GM23338 (cell line): ENCODE measurements around the gene ACOX3. TPM values are rescaled to one million over a fixed set of nuclear protein-coding genes. Genes with fewer than 3 reads are reported as not detected.

Source experiments
- ATAC-seq: fragments of 200-7000 bp; cut with Tn5 transposase; 3 replicates; pipeline ENCODE4 v1.9.1; 2020
- DNase-seq: peaks from one replicate; pipeline ENCODE4 v3.0.0-alpha.2; 2015; ENCODE audit warnings: low spot score
- H2AFZ ChIP-seq: fragments of 200-600 bp; sonication (generic); 2 replicates; pipeline ENCODE4 v1.8.0; 2016; ENCODE audit warnings: antibody characterized with exemption, mild to moderate bottlenecking, moderate library complexity
- H3F3A ChIP-seq: fragments of 200-600 bp; sonication (generic); replicated peaks from 2 replicates; pipeline ENCODE4 v1.8.0; 2017; ENCODE audit warnings: antibody characterized with exemption, mixed run types, low read depth
- H3K27ac ChIP-seq: fragments of 200-600 bp; sonication (generic); 2 replicates; pipeline ENCODE4 v1.6.1; 2016; ENCODE audit warnings: low read depth
- H3K27me3 ChIP-seq: fragments of 200-600 bp; sonication (generic); 2 replicates; pipeline ENCODE4 v1.8.0; 2016; ENCODE audit warnings: mild to moderate bottlenecking, mixed run types, moderate library complexity; ENCODE audit not compliant: insufficient read depth
- H3K36me3 ChIP-seq: fragments of 200-600 bp; sonication (generic); 2 replicates; pipeline ENCODE4 v1.8.0; 2016; ENCODE audit warnings: mild to moderate bottlenecking; ENCODE audit not compliant: insufficient read depth
- H3K4me1 ChIP-seq: fragments of 200-600 bp; sonication (generic); 2 replicates; pipeline ENCODE4 v1.8.0; 2016; ENCODE audit warnings: mild to moderate bottlenecking, moderate library complexity; ENCODE audit not compliant: insufficient read depth
- H3K4me2 ChIP-seq: fragments of 200-600 bp; sonication (generic); 2 replicates; pipeline ENCODE4 v1.7.1; 2017; ENCODE audit warnings: mixed run types
- H3K4me3 ChIP-seq: fragments of 200-600 bp; sonication (generic); 2 replicates; pipeline ENCODE4 v1.6.1; 2016; ENCODE audit warnings: mixed run types
- H3K79me2 ChIP-seq: fragments of 200-600 bp; sonication (generic); replicated peaks from 2 replicates; pipeline ENCODE4 v1.8.0; 2017; ENCODE audit warnings: mild to moderate bottlenecking; ENCODE audit not compliant: insufficient read depth
- H3K9me2 ChIP-seq: fragments of 200-600 bp; sonication (generic); 2 replicates; pipeline ENCODE4 v1.8.0; 2017; ENCODE audit not compliant: insufficient read depth
- H4K20me1 ChIP-seq: fragments of 200-600 bp; sonication (generic); replicated peaks from 2 replicates; pipeline ENCODE4 v1.8.0; 2017; ENCODE audit warnings: mild to moderate bottlenecking; ENCODE audit not compliant: insufficient read depth
- H3K27ac Mint-ChIP-seq: 2 replicates; pipeline ENCODE4 v1.8.0; 2020; ENCODE audit warnings: inconsistent platforms, mild to moderate bottlenecking, moderate library complexity, mixed read lengths
- H3K27me3 Mint-ChIP-seq: 3 replicates; pipeline ENCODE4 v1.8.0; 2022; ENCODE audit warnings: low read depth, mild to moderate bottlenecking, moderate library complexity, mixed read lengths, inconsistent platforms; ENCODE audit not compliant: insufficient read depth, poor library complexity
- H3K36me3 Mint-ChIP-seq: 3 replicates; pipeline ENCODE4 v1.8.0; 2021; ENCODE audit warnings: low read depth, mild to moderate bottlenecking, inconsistent platforms, moderate library complexity, mixed read lengths
- H3K4me1 Mint-ChIP-seq: 3 replicates; pipeline ENCODE4 v1.8.0; 2020; ENCODE audit warnings: mild to moderate bottlenecking, inconsistent platforms, mixed read lengths
- H3K4me3 Mint-ChIP-seq: 3 replicates; pipeline ENCODE4 v1.8.0; 2021; ENCODE audit warnings: moderate library complexity, mild to moderate bottlenecking, inconsistent platforms, mixed read lengths
- H3K9me3 Mint-ChIP-seq: 3 replicates; pipeline ENCODE4 v1.8.0; 2020; ENCODE audit warnings: moderate library complexity, mild to moderate bottlenecking, inconsistent platforms, mixed read lengths
- CREB1 ChIP-seq: fragments of 250-450 bp; sonication (Bioruptor Pico); IDR thresholded peaks from 2 replicates; pipeline ENCODE4 v1.5.0; 2020; ENCODE audit warnings: low read depth, mild to moderate bottlenecking, moderate library complexity
- ETS1 ChIP-seq: IDR thresholded peaks from 2 replicates; pipeline ENCODE4 v1.6.1; 2016; ENCODE audit warnings: antibody characterized with exemption
- EZH2phosphoT487 ChIP-seq: fragments of 200-600 bp; sonication (generic); IDR thresholded peaks from one replicate; pipeline ENCODE4 v1.8.1; 2018; ENCODE audit warnings: antibody characterized with exemption; ENCODE audit not compliant: unreplicated experiment
- JUNB ChIP-seq: IDR thresholded peaks from one replicate; pipeline ENCODE4 v1.6.1; 2016; ENCODE audit warnings: antibody characterized with exemption; ENCODE audit not compliant: unreplicated experiment
- NANOG ChIP-seq: IDR thresholded peaks from 2 replicates; pipeline ENCODE4 v1.6.1; 2016; ENCODE audit warnings: antibody characterized with exemption, borderline replicate concordance
- POLR2AphosphoS5 ChIP-seq: IDR thresholded peaks from 2 replicates; pipeline ENCODE4 v1.6.1; 2016; ENCODE audit warnings: antibody characterized with exemption, low read depth
- STAT1 ChIP-seq: IDR thresholded peaks from one replicate; pipeline ENCODE4 v1.6.1; 2016; ENCODE audit warnings: antibody characterized with exemption; ENCODE audit not compliant: unreplicated experiment
- ZNF114 ChIP-seq: fragments of 250-450 bp; sonication (Bioruptor Pico); IDR thresholded peaks from 2 replicates; pipeline ENCODE4 v1.5.0; 2020; ENCODE audit warnings: mild to moderate bottlenecking, moderate library complexity
- ZNF462 ChIP-seq: fragments of 250-450 bp; sonication (Bioruptor Pico); IDR thresholded peaks from 2 replicates; pipeline ENCODE4 v1.5.0; 2020; ENCODE audit warnings: mild to moderate bottlenecking, moderate library complexity
- polyA plus RNA-seq: library from polyadenylated mRNA; unstranded; fragments of >200 nt; fragmentation: Nextera tagmentation; extraction: Ambion mirVana; gene quantifications from 2 replicates; pipeline ENCODE4 v1.2.1, GENCODE V29; 2016
- total RNA-seq: library from RNA; depleted of rRNA; stranded (reverse); fragments of >200 nt; shearing (Covaris generic); gene quantifications from 2 replicates; pipeline ENCODE4 v1.2.3, GENCODE V29; 2014
- TF ChIP-seq, protein P1 (sequence below), 2 experiments: fragments of 200-600 bp in 1 of 2; sonication (generic) in 1 of 2; conservative IDR thresholded peaks; 2 replicates each; pipeline versions ENCODE4 v1.5.1 to v1.6.1; 2016 to 2017; ENCODE audit warnings: antibody characterized with exemption in 2 of 2, low read depth in 2 of 2, mild to moderate bottlenecking in 2 of 2, moderate library complexity in 1 of 2

The ACOX3 gene
- total and polyA plus RNA-seq, 2 experiments from 2014 or later, result 6.4 to 17.2 TPM

- Mint-ChIP-seq H3K27ac (no peak overlapping the region), H3K4me3 (no peak overlapping the region), H3K27me3 (peaks cover 14% of the 10 kb centered on the region), H3K9me3 (no peaks in the 10 kb centered on the region; the same call in 2 of the 3 replicates), H3K36me3 (no peaks in the 10 kb centered on the region), H3K4me1 (peaks cover 11% of the 10 kb centered on the region)
- Histone ChIP-seq H3K27ac (no peak overlapping the region), H3K36me3 (no peaks in the 10 kb centered on the region), H2AFZ (no peak overlapping the region), H3K27me3 (no peaks in the 10 kb centered on the region), H3F3A (no peaks in the 10 kb centered on the region), H4K20me1 (no peaks in the 10 kb centered on the region), H3K4me3 (no peak overlapping the region), H3K4me1 (no peaks in the 10 kb centered on the region; the same call in none of the 2 replicates), H3K9me2 (no peaks in the 10 kb centered on the region), H3K79me2 (no peaks in the 10 kb centered on the region), H3K4me2 (no peak overlapping the region)
- TF ChIP-seq STAT1, result no peak
- TF ChIP-seq NANOG, result no peak
- TF ChIP-seq ZNF114 (CRISPR knock-in tag), result no peak
- TF ChIP-seq, protein P1, sequence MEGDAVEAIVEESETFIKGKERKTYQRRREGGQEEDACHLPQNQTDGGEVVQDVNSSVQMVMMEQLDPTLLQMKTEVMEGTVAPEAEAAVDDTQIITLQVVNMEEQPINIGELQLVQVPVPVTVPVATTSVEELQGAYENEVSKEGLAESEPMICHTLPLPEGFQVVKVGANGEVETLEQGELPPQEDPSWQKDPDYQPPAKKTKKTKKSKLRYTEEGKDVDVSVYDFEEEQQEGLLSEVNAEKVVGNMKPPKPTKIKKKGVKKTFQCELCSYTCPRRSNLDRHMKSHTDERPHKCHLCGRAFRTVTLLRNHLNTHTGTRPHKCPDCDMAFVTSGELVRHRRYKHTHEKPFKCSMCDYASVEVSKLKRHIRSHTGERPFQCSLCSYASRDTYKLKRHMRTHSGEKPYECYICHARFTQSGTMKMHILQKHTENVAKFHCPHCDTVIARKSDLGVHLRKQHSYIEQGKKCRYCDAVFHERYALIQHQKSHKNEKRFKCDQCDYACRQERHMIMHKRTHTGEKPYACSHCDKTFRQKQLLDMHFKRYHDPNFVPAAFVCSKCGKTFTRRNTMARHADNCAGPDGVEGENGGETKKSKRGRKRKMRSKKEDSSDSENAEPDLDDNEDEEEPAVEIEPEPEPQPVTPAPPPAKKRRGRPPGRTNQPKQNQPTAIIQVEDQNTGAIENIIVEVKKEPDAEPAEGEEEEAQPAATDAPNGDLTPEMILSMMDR (conservative IDR thresholded peaks at IDR 0.05; ENCODE audit: low read depth in 2 of 2), result no peak
- no peak for TF ChIP-seq EZH2phosphoT487
- peak; percentile 18; the same call in 2 of the 3 replicates for ATAC-seq
- DNase-seq, result no peak
Observed at GRCh38 chr4:8388528-8388870, 52.0 kb downstream of the ACOX3 start.

DNA sequence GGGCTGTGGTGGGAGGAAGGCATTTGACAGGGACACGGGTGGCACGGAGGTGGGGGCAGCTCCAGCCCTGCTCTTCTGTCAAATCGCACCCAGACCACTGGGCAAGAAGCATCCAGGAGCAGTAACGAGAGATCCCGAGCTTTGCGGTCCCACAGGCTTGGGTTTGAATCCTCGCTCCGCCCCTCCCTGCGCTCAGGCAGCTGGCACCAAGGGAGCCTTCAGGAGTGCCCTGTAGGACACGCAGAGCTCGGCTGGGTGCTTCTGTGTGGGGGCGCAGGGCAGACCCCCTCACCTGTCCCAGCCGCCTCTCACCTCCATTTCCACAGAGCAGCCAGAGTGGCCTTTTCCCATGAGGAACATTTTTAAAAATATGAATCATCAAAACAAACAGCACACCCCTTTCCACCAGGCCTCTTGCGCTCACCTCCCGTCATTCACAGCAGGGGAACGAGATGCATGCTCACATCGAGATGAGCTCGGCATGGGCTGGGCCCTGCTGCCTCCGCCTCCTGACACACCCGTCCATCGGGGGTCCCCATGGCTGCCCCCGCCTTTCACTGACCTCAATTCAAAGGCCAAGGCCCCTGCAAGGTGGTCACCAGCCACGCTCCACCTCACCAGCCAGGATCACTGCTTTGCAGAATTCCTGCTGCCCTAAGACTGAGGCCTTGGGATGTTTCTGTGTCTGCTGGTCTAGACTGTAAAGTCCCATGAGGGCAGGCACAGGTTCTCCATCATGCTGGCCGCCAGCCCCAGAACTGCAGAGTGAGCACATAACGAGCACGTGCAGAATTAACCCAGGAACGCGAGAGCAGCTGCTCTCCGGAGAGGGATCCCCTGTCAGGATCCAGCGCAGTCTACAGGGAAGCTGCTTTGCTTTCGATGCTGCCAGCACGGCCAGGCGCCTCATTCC, 52.7 kb downstream of the ACOX3 start:
- Histone ChIP-seq H3K9me2 (no peaks in the 10 kb centered on the region), H2AFZ (no peak overlapping the region), H3K4me1 (no peaks in the 10 kb centered on the region; the same call in 1 of the 2 replicates), H3K27me3 (no peaks in the 10 kb centered on the region), H3K4me3 (no peak overlapping the region), H3F3A (no peaks in the 10 kb centered on the region), H4K20me1 (no peaks in the 10 kb centered on the region), H3K27ac (no peak overlapping the region), H3K36me3 (no peaks in the 10 kb centered on the region), H3K4me2 (no peak overlapping the region), H3K79me2 (no peaks in the 10 kb centered on the region)
- H3K4me3 Mint-ChIP-seq, result no peak overlapping the region
- H3K9me3 Mint-ChIP-seq, result no peaks in the 10 kb centered on the region; the same call in 2 of the 3 replicates
- DNase-seq (no peak), ATAC-seq (no peak)
- H3K4me1 Mint-ChIP-seq, result peaks cover 9% of the 10 kb centered on the region
- H3K27ac Mint-ChIP-seq, result no peak overlapping the region
- peaks cover 14% of the 10 kb centered on the region for H3K27me3 Mint-ChIP-seq
- H3K36me3 Mint-ChIP-seq, result no peaks in the 10 kb centered on the region
- TF ChIP-seq CREB1, result no peak
- no peak for TF ChIP-seq NANOG
- TF ChIP-seq ZNF462, result no peak
- no peak for TF ChIP-seq JUNB
- no peak for TF ChIP-seq EZH2phosphoT487
- no peak for TF ChIP-seq STAT1
- TF ChIP-seq ZNF114 (CRISPR knock-in tag), result no peak
- no peak for TF ChIP-seq POLR2AphosphoS5
- TF ChIP-seq ETS1, result no peak
